Measurements from ENCODE around the gene USP11. TPM values are rescaled to one million over a fixed set of nuclear protein-coding genes. Genes with fewer than 3 reads are reported as not detected.
A peak's percentile ranks its signal among the peaks of the same experiment; 100 is the strongest.

The USP11 gene
- total and polyA plus RNA-seq, 2 donors (not counting 1 experiment from before 2014, with no cell fraction given), result 63.4 to 136 TPM

GRCh38 chrX:47197526-47197925, 35.3 kb upstream of the USP11 start:
- Histone ChIP-seq H3K79me2 (ENCODE audit: control insufficient read depth, insufficient read depth, low read length) (peaks cover 72% of the 10 kb centered on the region), H3K27ac (ENCODE audit: low read length in 2 of 2) (no peak overlapping the region), H2AFZ (ENCODE audit: insufficient read depth, low read depth, low read length, poor library complexity, severe bottlenecking) (no peak overlapping the region), H3K4me3 (ENCODE audit: control extremely low read depth in 1 of 5, extremely low read depth in 1 of 5, insufficient read depth in 1 of 5, low read depth in 2 of 5, low read length in 4 of 5) (no peak overlapping the region), H3K36me3 (replicated peaks in 1 of 2; ENCODE audit: control extremely low read depth in 1 of 2, control insufficient read depth in 1 of 2, extremely low read depth in 1 of 2, insufficient read depth in 2 of 2, low read length in 1 of 2) (peaks cover 0 to 51% of the 10 kb centered on the region in 2 experiments), H4K20me1 (ENCODE audit: control insufficient read depth, insufficient read depth, low read length, poor library complexity, severe bottlenecking) (peaks cover 57% of the 10 kb centered on the region), H3K9me3 (ENCODE audit: control extremely low read depth in 1 of 3, control insufficient read depth in 2 of 3, insufficient read depth in 1 of 3, low read length in 2 of 3) (no peaks in the 10 kb centered on the region), H3K4me2 (replicated peaks; ENCODE audit: low read depth, low read length, poor library complexity, severe bottlenecking) (peak overlapping the region; percentile 80), H3K4me1 (ENCODE audit: control insufficient read depth in 2 of 2, insufficient read depth in 2 of 2, low read length in 2 of 2) (peaks cover 44% of the 10 kb centered on the region in 2 donors), H3K27me3 (replicated peaks in 1 of 4; ENCODE audit: control extremely low read depth in 1 of 4, control insufficient read depth in 3 of 4, insufficient read depth in 4 of 4, low read length in 3 of 4) (no peaks in the 10 kb centered on the region), H3K9ac (ENCODE audit: low read length) (no peak overlapping the region)
- Mint-ChIP-seq H3K9me3 (ENCODE audit: insufficient read depth) (no peaks in the 10 kb centered on the region), H3K27ac (no peak overlapping the region), H3K4me3 (peak overlapping the region; percentile 52), H3K4me1 (peaks cover 49% of the 10 kb centered on the region), H3K27me3 (no peaks in the 10 kb centered on the region)
- no peak for ATAC-seq (ENCODE audit: low read depth)
- 100% methylated on average over 2 of the region's 7 CpGs for WGBS (ENCODE audit: insufficient coverage)
- no peak for TF ChIP-seq EZH2 (IDR thresholded peaks at IDR 0.05; ENCODE audit: borderline replicate concordance, insufficient read depth, low read depth, low read length, poor library complexity, severe bottlenecking)
- TF ChIP-seq, protein P1, sequence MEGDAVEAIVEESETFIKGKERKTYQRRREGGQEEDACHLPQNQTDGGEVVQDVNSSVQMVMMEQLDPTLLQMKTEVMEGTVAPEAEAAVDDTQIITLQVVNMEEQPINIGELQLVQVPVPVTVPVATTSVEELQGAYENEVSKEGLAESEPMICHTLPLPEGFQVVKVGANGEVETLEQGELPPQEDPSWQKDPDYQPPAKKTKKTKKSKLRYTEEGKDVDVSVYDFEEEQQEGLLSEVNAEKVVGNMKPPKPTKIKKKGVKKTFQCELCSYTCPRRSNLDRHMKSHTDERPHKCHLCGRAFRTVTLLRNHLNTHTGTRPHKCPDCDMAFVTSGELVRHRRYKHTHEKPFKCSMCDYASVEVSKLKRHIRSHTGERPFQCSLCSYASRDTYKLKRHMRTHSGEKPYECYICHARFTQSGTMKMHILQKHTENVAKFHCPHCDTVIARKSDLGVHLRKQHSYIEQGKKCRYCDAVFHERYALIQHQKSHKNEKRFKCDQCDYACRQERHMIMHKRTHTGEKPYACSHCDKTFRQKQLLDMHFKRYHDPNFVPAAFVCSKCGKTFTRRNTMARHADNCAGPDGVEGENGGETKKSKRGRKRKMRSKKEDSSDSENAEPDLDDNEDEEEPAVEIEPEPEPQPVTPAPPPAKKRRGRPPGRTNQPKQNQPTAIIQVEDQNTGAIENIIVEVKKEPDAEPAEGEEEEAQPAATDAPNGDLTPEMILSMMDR (IDR thresholded peaks at IDR 0.05), result no peak
- no peak for DNase-seq
- ChIA-PET CTCF (interaction anchor here (1.0 kb wide), 1 partner anchor 187 kb away, joined by 3 read pairs; no protein-coding TSS in a partner anchor), POLR2A (interaction anchor here (0.5 kb wide), 1 partner anchor 83 kb away, joined by 3 read pairs; no protein-coding TSS in a partner anchor)
- intact Hi-C loops (cut with micrococcal nuclease), result no loop called here

DNA sequence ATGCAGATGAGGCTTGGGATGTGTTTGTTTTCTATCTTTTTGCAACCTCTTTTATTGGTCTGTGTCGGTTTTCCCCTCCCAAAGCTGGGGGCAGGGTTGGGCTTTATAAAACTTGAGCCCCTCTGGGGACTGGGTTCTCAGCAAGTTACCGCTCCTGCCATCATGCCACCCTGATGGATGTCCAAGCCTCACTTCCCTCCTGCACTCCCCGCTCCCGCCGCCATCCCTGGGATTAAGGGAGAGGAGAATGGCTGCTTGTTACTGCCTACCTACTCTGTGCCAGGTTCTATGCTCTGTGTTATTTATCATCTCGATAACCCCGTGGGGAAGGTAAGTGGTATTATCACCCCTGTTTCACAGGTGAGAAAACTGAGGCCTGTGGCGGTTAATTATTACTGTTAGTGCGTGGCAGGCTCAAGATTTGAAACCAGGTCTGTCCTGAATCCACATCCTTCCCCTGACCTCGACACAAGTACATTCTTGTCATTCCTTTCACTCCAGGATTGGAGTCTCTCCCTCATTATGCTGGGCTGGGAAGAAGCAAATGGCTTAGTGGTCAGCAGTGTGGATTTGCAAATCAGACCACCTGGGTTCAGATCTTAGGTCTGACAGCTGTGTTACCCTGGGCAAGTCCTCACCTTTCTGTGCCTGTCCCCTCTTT, 34.7 kb upstream of the USP11 start:
- H3K27me3 Mint-ChIP-seq, result no peaks in the 10 kb centered on the region
- H3K4me3 Mint-ChIP-seq, result no peak overlapping the region
- H3K4me1 Mint-ChIP-seq, result peaks cover 43% of the 10 kb centered on the region
- peaks cover 58% of the 10 kb centered on the region for H4K20me1 ChIP-seq (ENCODE audit: control insufficient read depth, insufficient read depth, low read length, poor library complexity, severe bottlenecking)
- H3K4me1 ChIP-seq (ENCODE audit: control insufficient read depth in 2 of 2, insufficient read depth in 2 of 2, low read length in 2 of 2), result peaks cover 37 to 39% of the 10 kb centered on the region in 2 donors
- no peak overlapping the region for H3K9ac ChIP-seq (ENCODE audit: low read length)
- TF ChIP-seq EZH2 (IDR thresholded peaks at IDR 0.05; ENCODE audit: borderline replicate concordance, insufficient read depth, low read depth, low read length, poor library complexity, severe bottlenecking), result no peak
- TF ChIP-seq, protein P1 (IDR thresholded peaks at IDR 0.05), result no peak
- peaks cover 0 to 57% of the 10 kb centered on the region in 2 experiments for H3K36me3 ChIP-seq (replicated peaks in 1 of 2; ENCODE audit: control extremely low read depth in 1 of 2, control insufficient read depth in 1 of 2, extremely low read depth in 1 of 2, insufficient read depth in 2 of 2, low read length in 1 of 2)
- no peak for ATAC-seq (ENCODE audit: low read depth)
- 100% methylated on average over 1 of the region's 10 CpGs for WGBS (ENCODE audit: insufficient coverage)
- H3K27me3 ChIP-seq (replicated peaks in 1 of 4; ENCODE audit: control extremely low read depth in 1 of 4, control insufficient read depth in 3 of 4, insufficient read depth in 4 of 4, low read length in 3 of 4), result no peaks in the 10 kb centered on the region
- H2AFZ ChIP-seq (ENCODE audit: insufficient read depth, low read depth, low read length, poor library complexity, severe bottlenecking), result no peak overlapping the region
- H3K4me2 ChIP-seq (replicated peaks; ENCODE audit: low read depth, low read length, poor library complexity, severe bottlenecking), result no peak overlapping the region
- H3K27ac Mint-ChIP-seq, result no peak overlapping the region
- CTCF ChIA-PET, result no interaction called here
- H3K9me3 Mint-ChIP-seq (ENCODE audit: insufficient read depth), result no peaks in the 10 kb centered on the region
- DNase-seq, result no peak
- H3K79me2 ChIP-seq (ENCODE audit: control insufficient read depth, insufficient read depth, low read length), result peaks cover 68% of the 10 kb centered on the region
- intact Hi-C loops (cut with micrococcal nuclease), result no loop called here
- no peaks in the 10 kb centered on the region for H3K9me3 ChIP-seq (ENCODE audit: control extremely low read depth in 1 of 3, control insufficient read depth in 2 of 3, insufficient read depth in 1 of 3, low read length in 2 of 3)
- no peak overlapping the region for H3K27ac ChIP-seq (ENCODE audit: low read length in 2 of 2)
- no peak overlapping the region for H3K4me3 ChIP-seq (ENCODE audit: control extremely low read depth in 1 of 5, extremely low read depth in 1 of 5, insufficient read depth in 1 of 5, low read depth in 2 of 5, low read length in 4 of 5)
- POLR2A ChIA-PET, result interaction anchor here (0.5 kb wide), 1 partner anchor 83 kb away, joined by 3 read pairs; no protein-coding TSS in a partner anchor

All from B cell (primary cell).